Suprapubic skin (tissue), 4 donors: Measurements from ENCODE around the gene LCP1. TPM values are rescaled to one million over a fixed set of nuclear protein-coding genes. Genes with fewer than 3 reads are reported as not detected.

Experiments used
- DNase-seq, 2 donors: peaks; one replicate each; pipeline ENCODE4 v3.0.0-alpha.2; 2019; ENCODE audit warnings: low spot score in 2 of 2
- H3K27ac ChIP-seq: fragments of 200-600 bp; sonication (generic); one replicate; pipeline ENCODE4 v1.5.1; 2019
- H3K27me3 ChIP-seq: fragments of 200-600 bp; sonication (generic); one replicate; pipeline ENCODE4 v1.5.1; 2019
- H3K36me3 ChIP-seq: fragments of 200-600 bp; sonication (generic); one replicate; pipeline ENCODE4 v1.5.1; 2019
- H3K4me1 ChIP-seq: fragments of 200-600 bp; sonication (generic); one replicate; pipeline ENCODE4 v1.5.1; 2019
- H3K4me3 ChIP-seq: fragments of 200-600 bp; sonication (generic); one replicate; pipeline ENCODE4 v1.5.1; 2019; ENCODE audit warnings: mild to moderate bottlenecking
- H3K9me3 ChIP-seq: fragments of 200-600 bp; sonication (generic); one replicate; pipeline ENCODE4 v1.5.1; 2019
- CTCF ChIP-seq, 2 donors: fragments of 200-600 bp in 1 of 2; fragments of 450-650 bp in 1 of 2; sonication (generic) in 1 of 2; IDR thresholded peaks; one replicate each; pipeline ENCODE4 v1.5.1; 2016 to 2019; ENCODE audit warnings: antibody characterized with exemption in 2 of 2, mild to moderate bottlenecking in 1 of 2, moderate library complexity in 1 of 2
- EP300 ChIP-seq: sonication (generic); formaldehyde crosslinking; IDR thresholded peaks from one replicate; pipeline ENCODE4 v1.6.1; 2017; ENCODE audit warnings: antibody characterized with exemption
- POLR2A ChIP-seq, 2 donors: fragments of 450-650 bp; IDR thresholded peaks; one replicate each; pipeline ENCODE4 v1.6.1; 2017; ENCODE audit warnings: antibody characterized with exemption in 2 of 2, mild to moderate bottlenecking in 2 of 2, moderate library complexity in 2 of 2
- POLR2AphosphoS5 ChIP-seq, 3 donors: sonication (generic); formaldehyde crosslinking; IDR thresholded peaks; one replicate each; pipeline ENCODE4 v1.6.1; 2017; ENCODE audit warnings: antibody characterized with exemption in 3 of 3
- WGBS: methylation state at CpG from one replicate; pipeline ENCODE4 v1.1.5; 2018; 5-methylcytosine and 5-hydroxymethylcytosine counted together
- total RNA-seq, 4 donors: library from RNA; depleted of rRNA; stranded (reverse); fragments of >200 nt; gene quantifications; one replicate each; pipeline ENCODE4 v1.1.0, GENCODE V29; 2016

LCP1 gene
- total RNA-seq, 4 donors from 2014 or later: 16.1 to 50.2 (median 27.4) TPM

DNA sequence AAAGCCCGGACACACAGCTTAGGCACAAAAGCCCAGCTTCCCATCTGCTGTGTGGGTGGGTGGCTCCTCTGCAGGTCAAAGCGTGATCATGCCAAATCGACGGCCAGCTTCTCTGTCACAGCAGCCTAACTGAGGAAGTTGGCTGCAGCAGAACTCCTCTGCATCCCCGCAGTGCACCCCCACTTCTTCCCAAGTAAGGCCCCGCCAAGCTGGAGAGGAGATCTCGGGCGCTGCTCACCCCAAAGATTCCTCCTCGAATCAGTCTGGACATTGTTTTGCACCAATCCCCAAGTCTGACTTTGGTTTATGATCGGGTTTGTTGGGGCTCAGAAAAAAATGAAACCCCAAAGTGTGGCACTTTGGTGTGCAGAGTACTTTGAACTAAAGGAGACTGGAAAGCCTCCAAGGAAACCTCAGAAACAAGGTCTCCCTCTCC is 57.4 kb downstream of the LCP1 start:
- 88% methylated on average over 10 of the region's 10 CpGs for WGBS
- TF ChIP-seq POLR2A (IDR thresholded peaks at IDR 0.05) (no peak), POLR2AphosphoS5 (IDR thresholded peaks at IDR 0.05) (no peak), EP300 (no peak), CTCF (IDR thresholded peaks at IDR 0.05) (no peak)
- H3K27me3 ChIP-seq: no peaks in the 10 kb centered on the region

GRCh38 chr13:46122304-46122703 is 59.7 kb downstream of the LCP1 start:
- peaks cover 26% of the 10 kb centered on the region for H3K4me1 ChIP-seq
- no peak for DNase-seq
- no peaks in the 10 kb centered on the region for H3K36me3 ChIP-seq
- no peak overlapping the region for H3K27ac ChIP-seq
- H3K4me3 ChIP-seq: no peak overlapping the region
- WGBS: 92% methylated on average over 7 of the region's 7 CpGs
- H3K9me3 ChIP-seq: no peaks in the 10 kb centered on the region
- TF ChIP-seq EP300: no peak
- TF ChIP-seq POLR2A (IDR thresholded peaks at IDR 0.05): no peak
- no peak for TF ChIP-seq CTCF (IDR thresholded peaks at IDR 0.05)
- TF ChIP-seq POLR2AphosphoS5 (IDR thresholded peaks at IDR 0.05): no peak
- H3K27me3 ChIP-seq: no peaks in the 10 kb centered on the region

More for the DNA sequence above, 57.4 kb downstream of the LCP1 start:
- peaks cover 26% of the 10 kb centered on the region for H3K4me1 ChIP-seq
- no peak overlapping the region for H3K27ac ChIP-seq
- no peak overlapping the region for H3K4me3 ChIP-seq
- H3K36me3 ChIP-seq: no peaks in the 10 kb centered on the region
- DNase-seq: no peak
- no peaks in the 10 kb centered on the region for H3K9me3 ChIP-seq

- Histone ChIP-seq H3K27me3 (no peaks in the 10 kb centered on the region), H3K4me1 (peaks cover 26% of the 10 kb centered on the region), H3K9me3 (no peaks in the 10 kb centered on the region), H3K4me3 (no peak overlapping the region), H3K36me3 (no peaks in the 10 kb centered on the region), H3K27ac (peak overlapping the region; percentile 46)
- TF ChIP-seq CTCF (IDR thresholded peaks at IDR 0.05) (no peak), EP300 (no peak), POLR2AphosphoS5 (IDR thresholded peaks at IDR 0.05) (no peak), POLR2A (IDR thresholded peaks at IDR 0.05) (no peak)
- DNase-seq: no peak
- WGBS: 48% methylated on average over 4 of the region's 4 CpGs
Observed at GRCh38 chr13:46121597-46122163, 60.3 kb downstream of the LCP1 start.

- 40% methylated on average over 2 of the region's 2 CpGs for WGBS
- Histone ChIP-seq H3K27ac (peak overlapping the region; percentile 46), H3K4me1 (peaks cover 23% of the 10 kb centered on the region), H3K9me3 (no peaks in the 10 kb centered on the region), H3K27me3 (no peaks in the 10 kb centered on the region), H3K4me3 (no peak overlapping the region), H3K36me3 (no peaks in the 10 kb centered on the region)
- no peak for DNase-seq
- TF ChIP-seq CTCF (IDR thresholded peaks at IDR 0.05): no peak
- no peak for TF ChIP-seq POLR2A (IDR thresholded peaks at IDR 0.05)
- TF ChIP-seq EP300: no peak
- TF ChIP-seq POLR2AphosphoS5 (IDR thresholded peaks at IDR 0.05): no peak
Observed at GRCh38 chr13:46121033-46121432, 60.9 kb downstream of the LCP1 start.

DNA sequence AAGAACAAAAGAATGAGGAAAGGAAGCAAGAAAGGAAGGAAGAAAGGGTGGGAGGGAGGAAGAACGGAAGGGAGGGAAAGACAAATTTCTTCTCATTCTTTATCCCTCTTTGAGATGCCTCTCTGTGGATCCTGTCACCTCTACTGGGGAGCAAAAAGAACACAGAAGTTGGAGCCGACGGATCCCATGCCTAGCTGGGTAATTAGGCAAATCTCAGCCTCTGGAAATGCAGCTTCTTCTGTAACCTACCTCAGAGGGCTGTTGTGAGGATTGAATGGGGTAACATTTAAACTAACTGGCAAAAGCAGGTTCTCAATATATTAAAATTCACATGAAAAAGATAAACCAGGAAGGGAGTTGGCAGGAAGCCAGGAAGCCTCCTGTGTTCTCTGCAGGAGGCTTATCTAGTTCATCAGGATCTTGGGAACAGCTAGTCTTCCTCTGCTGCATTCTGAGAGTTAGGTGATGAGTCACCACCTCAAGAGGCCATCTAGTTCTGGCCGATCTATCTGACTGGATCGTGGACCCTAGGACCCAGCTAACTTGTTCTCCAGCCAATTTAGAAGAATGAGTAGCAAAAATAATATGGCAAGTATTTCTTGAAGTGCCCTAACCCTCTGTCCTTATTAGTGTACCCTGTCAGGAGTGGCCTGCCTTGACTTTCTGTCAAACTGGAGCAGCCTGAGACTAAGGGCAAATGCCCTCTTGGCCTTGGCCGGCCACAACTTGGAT is 61.9 kb downstream of the LCP1 start:
- no peaks in the 10 kb centered on the region for H3K9me3 ChIP-seq
- H3K36me3 ChIP-seq: no peaks in the 10 kb centered on the region
- no peak overlapping the region for H3K4me3 ChIP-seq
- no peak for DNase-seq
- no peak overlapping the region for H3K27ac ChIP-seq
- peaks cover 13% of the 10 kb centered on the region for H3K4me1 ChIP-seq
- TF ChIP-seq POLR2A (IDR thresholded peaks at IDR 0.05) (no peak), EP300 (no peak), CTCF (IDR thresholded peaks at IDR 0.05) (no peak), POLR2AphosphoS5 (IDR thresholded peaks at IDR 0.05) (no peak)
- WGBS: 73% methylated on average over 6 of the region's 6 CpGs
- H3K27me3 ChIP-seq: no peaks in the 10 kb centered on the region
